Measurements from ENCODE around the gene LIPC. TPM values are rescaled to one million over a fixed set of nuclear protein-coding genes. Genes with fewer than 3 reads are reported as not detected.

Gene LIPC
- polyA plus RNA-seq, 1 of the 3 experiments (the other 2 are of a cell fraction): not detected

DNA sequence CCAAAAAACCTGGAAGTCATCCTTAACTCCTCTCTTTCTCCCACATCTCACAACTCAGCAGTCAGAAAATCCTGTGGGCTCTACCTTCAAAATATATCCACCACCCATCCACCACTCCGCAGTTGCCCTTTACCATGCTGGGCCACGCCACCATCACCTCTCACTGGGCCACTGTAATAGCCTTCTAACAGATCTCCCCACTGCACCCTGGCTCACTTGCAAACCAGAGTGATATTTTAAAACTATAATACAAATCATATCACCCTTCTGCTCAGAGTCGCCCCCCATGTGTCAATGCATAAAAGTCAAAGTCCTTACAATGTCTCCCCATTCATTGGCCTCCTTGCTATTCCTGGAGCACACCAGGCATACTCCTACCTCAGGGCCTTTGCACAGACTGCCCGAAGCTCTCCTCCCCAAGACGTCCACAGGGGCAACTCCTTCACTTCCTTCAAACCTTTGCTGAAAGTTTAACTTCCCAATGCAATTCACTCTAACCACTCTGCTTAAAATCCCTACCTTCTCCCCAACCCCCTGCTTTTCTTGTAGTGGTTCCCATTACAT lies 1.5 kb upstream of the LIPC start:
- H3K9me3 ChIP-seq: no peaks in the 10 kb centered on the region
- H3K4me3 ChIP-seq (ENCODE audit: low read depth in 2 of 2, low read length in 1 of 2): no peak overlapping the region
- H3K27ac ChIP-seq (ENCODE audit: low read depth in 2 of 2, low read length in 1 of 2): no peak overlapping the region
- no peaks in the 10 kb centered on the region for H3K9me2 ChIP-seq
- DNase-seq: no peak
- WGBS (ENCODE audit: low lambda C conversion rate): 79% methylated on average over 5 of the region's 5 CpGs
- no peaks in the 10 kb centered on the region; the same call in 1 of the 2 replicates for H3K27me3 ChIP-seq (ENCODE audit: insufficient read depth)
- no peaks in the 10 kb centered on the region for H3F3A ChIP-seq (replicated peaks; ENCODE audit: insufficient read depth)
- CTCF ChIA-PET: no interaction called here
- TF ChIP-seq NRF1 (IDR thresholded peaks at IDR 0.05; ENCODE audit: low read depth, low read length): no peak
- no peak for TF ChIP-seq FOXM1 (IDR thresholded peaks at IDR 0.05; ENCODE audit: low read depth)
- TF ChIP-seq JUND (IDR thresholded peaks at IDR 0.05): no peak
- no peak for TF ChIP-seq TCF12 (IDR thresholded peaks at IDR 0.05)
- TF ChIP-seq TEAD4 (IDR thresholded peaks at IDR 0.05; ENCODE audit: borderline replicate concordance, insufficient read depth): no peak
- TF ChIP-seq, protein P1, sequence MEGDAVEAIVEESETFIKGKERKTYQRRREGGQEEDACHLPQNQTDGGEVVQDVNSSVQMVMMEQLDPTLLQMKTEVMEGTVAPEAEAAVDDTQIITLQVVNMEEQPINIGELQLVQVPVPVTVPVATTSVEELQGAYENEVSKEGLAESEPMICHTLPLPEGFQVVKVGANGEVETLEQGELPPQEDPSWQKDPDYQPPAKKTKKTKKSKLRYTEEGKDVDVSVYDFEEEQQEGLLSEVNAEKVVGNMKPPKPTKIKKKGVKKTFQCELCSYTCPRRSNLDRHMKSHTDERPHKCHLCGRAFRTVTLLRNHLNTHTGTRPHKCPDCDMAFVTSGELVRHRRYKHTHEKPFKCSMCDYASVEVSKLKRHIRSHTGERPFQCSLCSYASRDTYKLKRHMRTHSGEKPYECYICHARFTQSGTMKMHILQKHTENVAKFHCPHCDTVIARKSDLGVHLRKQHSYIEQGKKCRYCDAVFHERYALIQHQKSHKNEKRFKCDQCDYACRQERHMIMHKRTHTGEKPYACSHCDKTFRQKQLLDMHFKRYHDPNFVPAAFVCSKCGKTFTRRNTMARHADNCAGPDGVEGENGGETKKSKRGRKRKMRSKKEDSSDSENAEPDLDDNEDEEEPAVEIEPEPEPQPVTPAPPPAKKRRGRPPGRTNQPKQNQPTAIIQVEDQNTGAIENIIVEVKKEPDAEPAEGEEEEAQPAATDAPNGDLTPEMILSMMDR (IDR thresholded peaks at IDR 0.05): no peak
- TF ChIP-seq, protein P2, sequence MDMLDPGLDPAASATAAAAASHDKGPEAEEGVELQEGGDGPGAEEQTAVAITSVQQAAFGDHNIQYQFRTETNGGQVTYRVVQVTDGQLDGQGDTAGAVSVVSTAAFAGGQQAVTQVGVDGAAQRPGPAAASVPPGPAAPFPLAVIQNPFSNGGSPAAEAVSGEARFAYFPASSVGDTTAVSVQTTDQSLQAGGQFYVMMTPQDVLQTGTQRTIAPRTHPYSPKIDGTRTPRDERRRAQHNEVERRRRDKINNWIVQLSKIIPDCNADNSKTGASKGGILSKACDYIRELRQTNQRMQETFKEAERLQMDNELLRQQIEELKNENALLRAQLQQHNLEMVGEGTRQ (IDR thresholded peaks at IDR 0.05; ENCODE audit: borderline replicate concordance, low read depth, low read length): no peak
- no peak for TF ChIP-seq SMC3 (IDR thresholded peaks at IDR 0.05; ENCODE audit: low read depth, low read length)
- TF ChIP-seq, protein P3, sequence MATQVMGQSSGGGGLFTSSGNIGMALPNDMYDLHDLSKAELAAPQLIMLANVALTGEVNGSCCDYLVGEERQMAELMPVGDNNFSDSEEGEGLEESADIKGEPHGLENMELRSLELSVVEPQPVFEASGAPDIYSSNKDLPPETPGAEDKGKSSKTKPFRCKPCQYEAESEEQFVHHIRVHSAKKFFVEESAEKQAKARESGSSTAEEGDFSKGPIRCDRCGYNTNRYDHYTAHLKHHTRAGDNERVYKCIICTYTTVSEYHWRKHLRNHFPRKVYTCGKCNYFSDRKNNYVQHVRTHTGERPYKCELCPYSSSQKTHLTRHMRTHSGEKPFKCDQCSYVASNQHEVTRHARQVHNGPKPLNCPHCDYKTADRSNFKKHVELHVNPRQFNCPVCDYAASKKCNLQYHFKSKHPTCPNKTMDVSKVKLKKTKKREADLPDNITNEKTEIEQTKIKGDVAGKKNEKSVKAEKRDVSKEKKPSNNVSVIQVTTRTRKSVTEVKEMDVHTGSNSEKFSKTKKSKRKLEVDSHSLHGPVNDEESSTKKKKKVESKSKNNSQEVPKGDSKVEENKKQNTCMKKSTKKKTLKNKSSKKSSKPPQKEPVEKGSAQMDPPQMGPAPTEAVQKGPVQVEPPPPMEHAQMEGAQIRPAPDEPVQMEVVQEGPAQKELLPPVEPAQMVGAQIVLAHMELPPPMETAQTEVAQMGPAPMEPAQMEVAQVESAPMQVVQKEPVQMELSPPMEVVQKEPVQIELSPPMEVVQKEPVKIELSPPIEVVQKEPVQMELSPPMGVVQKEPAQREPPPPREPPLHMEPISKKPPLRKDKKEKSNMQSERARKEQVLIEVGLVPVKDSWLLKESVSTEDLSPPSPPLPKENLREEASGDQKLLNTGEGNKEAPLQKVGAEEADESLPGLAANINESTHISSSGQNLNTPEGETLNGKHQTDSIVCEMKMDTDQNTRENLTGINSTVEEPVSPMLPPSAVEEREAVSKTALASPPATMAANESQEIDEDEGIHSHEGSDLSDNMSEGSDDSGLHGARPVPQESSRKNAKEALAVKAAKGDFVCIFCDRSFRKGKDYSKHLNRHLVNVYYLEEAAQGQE (IDR thresholded peaks at IDR 0.05; ENCODE audit: low read depth, low read length): no peak
- no peak for TF ChIP-seq EZH2phosphoT487 (IDR thresholded peaks at IDR 0.05; ENCODE audit: borderline replicate concordance, low read depth)
- TF ChIP-seq, protein P4, sequence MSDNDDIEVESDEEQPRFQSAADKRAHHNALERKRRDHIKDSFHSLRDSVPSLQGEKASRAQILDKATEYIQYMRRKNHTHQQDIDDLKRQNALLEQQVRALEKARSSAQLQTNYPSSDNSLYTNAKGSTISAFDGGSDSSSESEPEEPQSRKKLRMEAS (IDR thresholded peaks at IDR 0.05; ENCODE audit: low read depth): no peak
- TF ChIP-seq FOXJ3 (CRISPR knock-in tag; IDR thresholded peaks at IDR 0.05): no peak
- TF ChIP-seq, protein P5, sequence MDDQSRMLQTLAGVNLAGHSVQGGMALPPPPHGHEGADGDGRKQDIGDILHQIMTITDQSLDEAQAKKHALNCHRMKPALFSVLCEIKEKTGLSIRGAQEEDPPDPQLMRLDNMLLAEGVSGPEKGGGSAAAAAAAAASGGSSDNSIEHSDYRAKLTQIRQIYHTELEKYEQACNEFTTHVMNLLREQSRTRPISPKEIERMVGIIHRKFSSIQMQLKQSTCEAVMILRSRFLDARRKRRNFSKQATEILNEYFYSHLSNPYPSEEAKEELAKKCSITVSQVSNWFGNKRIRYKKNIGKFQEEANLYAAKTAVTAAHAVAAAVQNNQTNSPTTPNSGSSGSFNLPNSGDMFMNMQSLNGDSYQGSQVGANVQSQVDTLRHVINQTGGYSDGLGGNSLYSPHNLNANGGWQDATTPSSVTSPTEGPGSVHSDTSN (IDR thresholded peaks at IDR 0.05): no peak
- no peak for TF ChIP-seq RCOR1 (IDR thresholded peaks at IDR 0.05; ENCODE audit: low read length)
- no peaks in the 10 kb centered on the region for H3K36me3 ChIP-seq (replicated peaks in 1 of 2; ENCODE audit: control insufficient read depth in 1 of 2, insufficient read depth in 2 of 2, low read length in 1 of 2)
- H3K9ac ChIP-seq: no peak overlapping the region
- no peaks in the 10 kb centered on the region for H4K20me1 ChIP-seq (ENCODE audit: insufficient read depth)
- no peaks in the 10 kb centered on the region for H3K79me2 ChIP-seq (ENCODE audit: insufficient read depth)
- H3K4me2 ChIP-seq: no peak overlapping the region
- peaks cover 0 to 8% of the 10 kb centered on the region in 2 experiments; a peak in 1 of 4 replicates for H3K4me1 ChIP-seq (ENCODE audit: control insufficient read depth in 1 of 2, insufficient read depth in 2 of 2, low read depth in 1 of 2, low read length in 1 of 2)
- POLR2A ChIA-PET: no interaction called here
- H2AFZ ChIP-seq (ENCODE audit: low read depth): no peak overlapping the region
